ENCODE data around the gene SERP2. TPM values are rescaled to one million over a fixed set of nuclear protein-coding genes. Genes with fewer than 3 reads are reported as not detected.

SERP2 gene
- total and polyA plus RNA-seq, 9 of the 15 experiments (the other 6 are each of a cell fraction or from before 2014, with no cell fraction given): 0.13 TPM; not detected in 8

DNA sequence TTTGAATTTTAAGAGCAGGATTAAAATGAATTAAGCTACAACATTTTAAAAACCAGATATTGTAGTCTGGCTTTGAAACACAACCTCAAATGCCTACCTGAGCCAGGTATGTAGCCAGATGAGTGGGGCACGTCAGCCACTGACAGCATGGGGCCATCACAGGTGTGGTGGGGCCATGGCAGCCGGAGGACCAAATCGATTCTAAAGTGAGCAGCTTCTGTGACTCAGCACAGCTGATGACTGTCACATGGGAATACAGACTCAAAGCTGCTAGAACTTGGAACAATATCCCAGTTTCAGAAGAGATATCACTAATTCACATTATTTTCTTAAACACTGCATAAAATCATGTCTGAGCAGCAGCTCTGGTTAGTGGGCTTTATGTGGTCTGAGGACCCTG lies 52.8 kb downstream of the SERP2 start:
- Histone ChIP-seq H3K27ac (ENCODE audit: extremely low read depth, low read depth, low read length) (no peak overlapping the region), H3K4me1 (replicated peaks in 1 of 2; ENCODE audit: control insufficient read depth in 2 of 2, insufficient read depth in 2 of 2, low read length in 2 of 2) (peaks cover 4 to 5% of the 10 kb centered on the region in 2 experiments; a peak in 4 of 5 replicates), H3K9me3 (replicated peaks; ENCODE audit: control insufficient read depth, insufficient read depth, low read depth, low read length) (no peaks in the 10 kb centered on the region), H3K36me3 (ENCODE audit: control insufficient read depth, insufficient read depth, low read length) (no peaks in the 10 kb centered on the region), H2AFZ (ENCODE audit: low read depth, low read length) (no peak overlapping the region), H3K9ac (ENCODE audit: insufficient read depth in 1 of 2, low read depth in 2 of 2, low read length in 2 of 2) (no peak overlapping the region), H3K4me3 (no peak overlapping the region), H3K4me2 (ENCODE audit: insufficient read depth, low read length) (no peak overlapping the region), H3K27me3 (ENCODE audit: control insufficient read depth in 2 of 2, insufficient read depth in 2 of 2, low read length in 2 of 2) (no peaks in the 10 kb centered on the region), H3K9me1 (ENCODE audit: control insufficient read depth, insufficient read depth, low read length) (no peaks in the 10 kb centered on the region), H3K79me2 (ENCODE audit: control insufficient read depth, insufficient read depth, low read length) (no peaks in the 10 kb centered on the region), H4K20me1 (replicated peaks; ENCODE audit: control insufficient read depth, insufficient read depth, low read length) (no peaks in the 10 kb centered on the region)
- no peak for FAIRE-seq
- in situ Hi-C loops (cut with MboI) (no loop called here), intact Hi-C loops (cut with micrococcal nuclease) (no loop called here)
- WGBS (ENCODE audit: insufficient coverage, low coverage, missing lambda C conversion rate): 62% methylated on average over 3 of the region's 3 CpGs
- DNase-seq (ENCODE audit: extremely low read depth in 1 of 4, low spot score in 3 of 4): no peak
- POLR2A ChIA-PET: interaction anchor here (0.6 to 1.4 kb wide), 3 partner anchors 7 to 11 kb away, joined by 3 to 4 read pairs (median 3); no protein-coding TSS in a partner anchor
- CTCF ChIA-PET (ENCODE audit: low intra/inter-chr PET ratio): no interaction called here
- no TSS peak for BruUV-seq (replicated peaks)
- no peak for ATAC-seq
- TF ChIP-seq, protein P1, sequence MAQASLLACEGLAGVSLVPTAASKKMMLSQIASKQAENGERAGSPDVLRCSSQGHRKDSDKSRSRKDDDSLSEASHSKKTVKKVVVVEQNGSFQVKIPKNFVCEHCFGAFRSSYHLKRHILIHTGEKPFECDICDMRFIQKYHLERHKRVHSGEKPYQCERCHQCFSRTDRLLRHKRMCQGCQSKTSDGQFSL (CRISPR knock-in tag; IDR thresholded peaks at IDR 0.05): no peak
- TF ChIP-seq, protein P1 (tag; IDR thresholded peaks at IDR 0.05): no peak
- TF ChIP-seq FOXP1 (CRISPR knock-in tag; IDR thresholded peaks at IDR 0.05): no peak
- TF ChIP-seq ZBTB49 (CRISPR knock-in tag; IDR thresholded peaks at IDR 0.05; ENCODE audit: borderline replicate concordance): no peak
- no peak for TF ChIP-seq ZNF3 (CRISPR knock-in tag; IDR thresholded peaks at IDR 0.05)
- no peak for TF ChIP-seq HMGN3 (IDR thresholded peaks at IDR 0.05; ENCODE audit: borderline replicate concordance, extremely low read depth, insufficient read length, low read depth, low read length)
- no peak for TF ChIP-seq RBM39 (optimal IDR thresholded peaks at IDR 0.05; ENCODE audit: low read depth, low read length)
- no peak for TF ChIP-seq NR2F6 (CRISPR knock-in tag; IDR thresholded peaks at IDR 0.05)
- no peak for TF ChIP-seq ZNF274 (IDR thresholded peaks at IDR 0.05; ENCODE audit: borderline replicate concordance, low read depth, low read length)
- TF ChIP-seq, protein P2, sequence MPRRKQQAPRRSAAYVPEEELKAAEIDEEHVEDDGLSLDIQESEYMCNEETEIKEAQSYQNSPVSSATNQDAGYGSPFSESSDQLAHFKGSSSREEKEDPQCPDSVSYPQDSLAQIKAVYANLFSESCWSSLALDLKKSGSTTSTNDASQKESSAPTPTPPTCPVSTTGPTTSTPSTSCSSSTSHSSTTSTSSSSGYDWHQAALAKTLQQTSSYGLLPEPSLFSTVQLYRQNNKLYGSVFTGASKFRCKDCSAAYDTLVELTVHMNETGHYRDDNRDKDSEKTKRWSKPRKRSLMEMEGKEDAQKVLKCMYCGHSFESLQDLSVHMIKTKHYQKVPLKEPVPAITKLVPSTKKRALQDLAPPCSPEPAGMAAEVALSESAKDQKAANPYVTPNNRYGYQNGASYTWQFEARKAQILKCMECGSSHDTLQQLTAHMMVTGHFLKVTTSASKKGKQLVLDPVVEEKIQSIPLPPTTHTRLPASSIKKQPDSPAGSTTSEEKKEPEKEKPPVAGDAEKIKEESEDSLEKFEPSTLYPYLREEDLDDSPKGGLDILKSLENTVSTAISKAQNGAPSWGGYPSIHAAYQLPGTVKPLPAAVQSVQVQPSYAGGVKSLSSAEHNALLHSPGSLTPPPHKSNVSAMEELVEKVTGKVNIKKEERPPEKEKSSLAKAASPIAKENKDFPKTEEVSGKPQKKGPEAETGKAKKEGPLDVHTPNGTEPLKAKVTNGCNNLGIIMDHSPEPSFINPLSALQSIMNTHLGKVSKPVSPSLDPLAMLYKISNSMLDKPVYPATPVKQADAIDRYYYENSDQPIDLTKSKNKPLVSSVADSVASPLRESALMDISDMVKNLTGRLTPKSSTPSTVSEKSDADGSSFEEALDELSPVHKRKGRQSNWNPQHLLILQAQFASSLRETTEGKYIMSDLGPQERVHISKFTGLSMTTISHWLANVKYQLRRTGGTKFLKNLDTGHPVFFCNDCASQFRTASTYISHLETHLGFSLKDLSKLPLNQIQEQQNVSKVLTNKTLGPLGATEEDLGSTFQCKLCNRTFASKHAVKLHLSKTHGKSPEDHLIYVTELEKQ (CRISPR knock-in tag; IDR thresholded peaks at IDR 0.05): no peak
- no peak for TF ChIP-seq CHD2 (IDR thresholded peaks at IDR 0.05; ENCODE audit: low read depth, low read length)
- no peak for TF ChIP-seq ZNF253 (CRISPR knock-in tag; conservative IDR thresholded peaks at IDR 0.05)
- TF ChIP-seq PHF21A (IDR thresholded peaks at IDR 0.05; ENCODE audit: borderline replicate concordance, low read depth): no peak
- TF ChIP-seq, protein P3, sequence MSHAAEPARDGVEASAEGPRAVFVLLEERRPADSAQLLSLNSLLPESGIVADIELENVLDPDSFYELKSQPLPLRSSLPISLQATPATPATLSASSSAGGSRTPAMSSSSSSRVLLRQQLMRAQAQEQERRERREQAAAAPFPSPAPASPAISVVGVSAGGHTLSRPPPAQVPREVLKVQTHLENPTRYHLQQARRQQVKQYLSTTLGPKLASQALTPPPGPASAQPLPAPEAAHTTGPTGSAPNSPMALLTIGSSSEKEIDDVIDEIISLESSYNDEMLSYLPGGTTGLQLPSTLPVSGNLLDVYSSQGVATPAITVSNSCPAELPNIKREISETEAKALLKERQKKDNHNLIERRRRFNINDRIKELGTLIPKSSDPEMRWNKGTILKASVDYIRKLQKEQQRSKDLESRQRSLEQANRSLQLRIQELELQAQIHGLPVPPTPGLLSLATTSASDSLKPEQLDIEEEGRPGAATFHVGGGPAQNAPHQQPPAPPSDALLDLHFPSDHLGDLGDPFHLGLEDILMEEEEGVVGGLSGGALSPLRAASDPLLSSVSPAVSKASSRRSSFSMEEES (CRISPR knock-in tag; IDR thresholded peaks at IDR 0.05): no peak
- no peak for TF ChIP-seq RBM14 (IDR thresholded peaks at IDR 0.05; ENCODE audit: borderline replicate concordance, insufficient read depth, low read depth, low read length)

Data from K562 (cell line).